ENCODE measurements around the gene TSHZ2.

GRCh38 chr20:52996130-52996529 lies 24.0 kb downstream of the TSHZ2 start:
- TF ChIP-seq, protein P1, sequence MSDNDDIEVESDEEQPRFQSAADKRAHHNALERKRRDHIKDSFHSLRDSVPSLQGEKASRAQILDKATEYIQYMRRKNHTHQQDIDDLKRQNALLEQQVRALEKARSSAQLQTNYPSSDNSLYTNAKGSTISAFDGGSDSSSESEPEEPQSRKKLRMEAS (IDR thresholded peaks at IDR 0.05): no peak
- TF ChIP-seq CEBPB (IDR thresholded peaks at IDR 0.05): no peak
- TF ChIP-seq CREB1 (IDR thresholded peaks at IDR 0.05; ENCODE audit: low read depth): no peak
- TF ChIP-seq TAF1 (IDR thresholded peaks at IDR 0.05; ENCODE audit: low read depth): no peak
- no peak for TF ChIP-seq EP300 (IDR thresholded peaks at IDR 0.05; ENCODE audit: borderline replicate concordance)
- no peak for TF ChIP-seq RAD21 (IDR thresholded peaks at IDR 0.05; ENCODE audit: low read depth)

Data from Ishikawa (cell line).